GM18867 (cell line): ENCODE data around the gene DENND10.
A peak's percentile ranks its signal among the peaks of the same experiment; 100 is the strongest.
"Not testable (repeated sequence)": the region's sequence is repeated elsewhere in the genome, so short reads cannot be mapped to it uniquely, and the experiment has no call there.

Source experiments
- ATAC-seq: cut with Tn5 transposase; IDR thresholded peaks from one replicate; pipeline ENCODE4 v1.9.1; 2021; ENCODE audit warnings: mild to moderate bottlenecking, moderate library complexity; ENCODE audit not compliant: unreplicated experiment

DENND10 gene

GRCh38 chr10:119096641-119097415 is 7.1 kb upstream of the DENND10 start:
- not testable (repeated sequence) for ATAC-seq

DNA sequence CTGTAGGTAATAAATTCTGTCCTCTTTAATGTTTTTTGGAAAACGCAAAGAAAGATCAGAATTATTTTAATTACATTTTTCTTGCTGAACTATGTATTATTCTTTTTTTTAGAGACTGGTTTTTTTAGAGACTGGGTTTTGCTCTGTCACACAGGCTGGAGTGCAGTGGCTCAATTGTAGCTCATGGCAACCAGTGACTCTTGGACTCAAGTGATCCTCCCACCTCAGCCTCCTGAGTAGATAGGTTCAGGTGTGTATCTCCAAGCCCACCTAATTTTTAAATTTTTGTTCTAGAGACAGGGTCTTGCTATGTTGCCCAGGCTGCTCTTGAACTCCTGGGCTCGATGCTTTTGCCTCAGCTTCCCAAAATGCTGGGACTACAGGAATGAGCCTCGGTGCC is 5.3 kb upstream of the DENND10 start:
- no peak for ATAC-seq

- no peak for ATAC-seq
Observed at GRCh38 chr10:119100434-119101238, 3.3 kb upstream of the DENND10 start.

GRCh38 chr10:119101366-119102098 is 2.4 kb upstream of the DENND10 start:
- ATAC-seq = no peak

GRCh38 chr10:119103241-119103902 is 541 bp upstream of the DENND10 start:
- ATAC-seq = no peak

DNA sequence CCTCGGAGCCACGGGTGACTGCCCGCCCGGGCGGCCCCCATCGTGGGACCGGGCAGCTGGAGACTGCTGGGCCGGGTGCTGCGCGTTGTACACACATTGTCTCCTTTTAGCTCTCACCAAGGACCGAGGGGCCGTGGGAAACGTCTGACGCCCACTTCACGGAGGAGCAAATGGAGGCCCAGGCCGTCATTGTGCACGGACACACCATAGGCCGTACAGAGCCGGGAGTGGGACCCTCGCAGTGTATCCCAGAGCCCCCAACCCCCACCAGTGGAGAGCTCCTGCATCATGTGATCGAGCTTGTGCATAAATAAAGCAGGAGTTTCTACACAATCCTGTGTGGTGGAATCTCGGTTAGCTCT is 722 bp downstream of the DENND10 start:
- ATAC-seq = no peak

- no peak for ATAC-seq
Observed at GRCh38 chr10:119105155-119105554, 1.2 kb downstream of the DENND10 start.

DNA sequence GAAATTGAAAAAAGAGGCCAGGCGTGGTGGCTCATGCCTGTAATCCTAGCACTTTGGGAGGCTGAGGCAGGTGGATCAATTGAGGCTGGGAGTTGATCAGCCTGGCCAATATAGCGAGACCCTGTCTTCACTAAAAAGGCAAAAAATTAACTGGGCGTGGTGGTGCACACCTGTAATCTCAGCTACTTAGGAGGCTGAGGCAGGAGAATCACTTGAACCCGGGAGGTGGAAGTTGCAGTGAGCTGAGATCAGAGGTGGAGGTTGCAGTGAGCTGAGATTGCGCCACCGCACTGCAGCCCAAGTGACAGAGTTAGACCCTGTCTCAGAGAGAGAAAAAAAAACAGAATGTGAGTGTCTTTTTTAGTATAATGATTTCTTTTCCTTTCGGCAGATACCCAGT is 2.0 kb downstream of the DENND10 start:
- not testable (repeated sequence) for ATAC-seq

- not testable (repeated sequence) for ATAC-seq
Observed at GRCh38 chr10:119107106-119107505, 3.2 kb downstream of the DENND10 start.

DNA sequence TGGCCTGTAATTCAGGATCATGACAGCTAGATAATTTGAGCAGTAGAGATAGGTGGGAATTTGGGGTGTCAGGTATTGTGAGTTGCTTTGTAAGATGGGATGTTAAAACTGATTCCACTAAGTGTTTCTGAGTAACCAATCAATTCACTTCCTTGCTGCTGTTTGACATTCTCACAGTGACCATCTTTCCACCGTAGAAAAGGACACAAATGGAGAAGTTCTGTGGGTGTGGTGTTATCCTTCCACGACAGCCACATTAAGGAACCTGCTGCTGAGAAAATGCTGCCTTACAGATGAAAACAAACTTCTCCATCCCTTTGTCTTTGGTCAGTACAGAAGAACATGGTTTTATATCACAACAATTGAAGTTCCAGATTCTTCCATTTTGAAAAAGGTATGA is 3.9 kb downstream of the DENND10 start:
- ATAC-seq = not testable (repeated sequence)

GRCh38 chr10:119112056-119112455 is 8.1 kb downstream of the DENND10 start:
- no peak for ATAC-seq

GRCh38 chr10:119113751-119114732 is 10.1 kb downstream of the DENND10 start:
- no peak for ATAC-seq

- ATAC-seq = no peak
Observed at GRCh38 chr10:119115926-119116325, 12.0 kb downstream of the DENND10 start.

GRCh38 chr10:119116326-119116951 is 12.5 kb downstream of the DENND10 start:
- ATAC-seq = no peak

- ATAC-seq = no peak
Observed at GRCh38 chr10:119118231-119118630, 14.3 kb downstream of the DENND10 start.

DNA sequence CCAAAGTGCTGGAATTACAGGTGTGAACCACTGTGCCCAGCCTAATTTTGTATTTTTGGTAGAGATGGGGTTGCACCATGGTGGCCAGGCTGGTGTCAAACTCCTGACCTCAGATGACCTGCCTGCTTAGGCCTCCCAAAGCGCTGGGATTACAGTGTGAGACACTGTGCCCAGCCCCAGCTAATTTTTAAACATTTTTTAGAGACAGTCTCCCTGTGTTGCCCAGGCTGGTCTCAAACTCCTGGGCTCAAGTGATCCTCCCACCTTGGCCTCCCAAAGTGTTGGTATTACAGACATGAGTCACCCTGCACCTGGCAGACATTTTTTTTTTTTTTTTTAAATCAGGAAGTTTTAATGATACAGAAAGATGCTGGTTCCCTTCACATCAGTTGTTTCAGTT is 15.5 kb downstream of the DENND10 start:
- no peak for ATAC-seq

DNA sequence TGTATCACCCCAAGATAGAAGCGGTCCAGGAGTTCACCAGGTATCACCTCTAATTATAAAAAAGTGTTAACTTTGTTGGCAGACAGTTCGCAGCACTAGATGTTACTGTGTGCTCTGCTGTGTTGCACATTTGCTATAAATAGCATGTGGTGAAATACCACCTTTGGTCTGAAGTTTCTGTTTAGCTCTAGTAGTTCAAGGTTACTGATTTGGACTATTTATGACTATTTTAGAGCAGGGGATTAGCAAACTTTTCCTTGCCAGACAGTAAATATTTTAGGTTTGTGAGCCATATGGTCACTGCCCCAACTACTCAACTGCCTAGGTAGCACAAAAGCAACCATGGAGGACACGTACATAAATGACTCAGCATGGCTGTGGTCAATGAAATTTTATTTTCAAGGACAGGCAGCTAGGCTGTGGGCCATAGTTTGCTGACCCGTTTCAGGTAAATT is 16.5 kb downstream of the DENND10 start:
- ATAC-seq = peak; percentile 88

DNA sequence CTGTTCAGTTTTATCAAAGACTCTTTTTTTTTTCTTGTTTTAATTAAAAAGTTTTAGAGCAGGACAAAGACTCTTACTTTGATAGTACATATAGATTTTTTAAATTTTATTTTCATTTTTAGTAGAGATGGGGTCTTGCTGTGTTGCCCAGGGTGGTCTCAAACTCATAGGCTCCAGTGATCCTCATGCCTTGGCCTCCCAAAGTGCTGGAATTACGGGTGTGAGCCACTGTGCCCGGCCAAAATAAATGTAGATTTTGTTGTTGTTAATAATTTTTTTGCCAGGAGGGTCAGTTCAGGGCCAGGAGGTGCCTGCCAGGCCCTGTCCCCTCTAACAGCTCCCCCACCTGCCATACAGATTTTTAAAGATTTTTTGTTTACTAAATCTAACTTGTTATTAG is 17.0 kb downstream of the DENND10 start:
- ATAC-seq = no peak

- no peak for ATAC-seq
Observed at GRCh38 chr10:119125942-119126341, 22.0 kb downstream of the DENND10 start.
